IgD-negative memory B cell (primary cell): ENCODE data around the gene C12orf50. TPM values are rescaled to one million over a fixed set of nuclear protein-coding genes. Genes with fewer than 3 reads are reported as not detected.
"Not testable (repeated sequence)": the region's sequence is repeated elsewhere in the genome, so short reads cannot be mapped to it uniquely, and the experiment has no call there.

Source experiments
- H3K27ac Mint-ChIP-seq, 3 donors: one replicate each; pipeline ENCODE4 v1.8.0; 2020 to 2022; ENCODE audit warnings: mild to moderate bottlenecking in 3 of 3, mixed read lengths in 3 of 3, moderate library complexity in 1 of 3
- H3K27me3 Mint-ChIP-seq: one replicate; pipeline ENCODE4 v1.8.0; 2021; ENCODE audit warnings: mixed read lengths
- H3K36me3 Mint-ChIP-seq: one replicate; pipeline ENCODE4 v1.8.0; 2020; ENCODE audit warnings: mild to moderate bottlenecking, mixed read lengths
- H3K4me1 Mint-ChIP-seq, 3 donors: one replicate each; pipeline ENCODE4 v1.8.0; 2020 to 2022; ENCODE audit warnings: mixed read lengths in 3 of 3, mild to moderate bottlenecking in 1 of 3
- H3K4me3 Mint-ChIP-seq, 4 donors: one replicate each; pipeline ENCODE4 v1.8.0; 2020 to 2022; ENCODE audit warnings: mild to moderate bottlenecking in 4 of 4, mixed read lengths in 4 of 4, moderate library complexity in 3 of 4
- H3K9me3 Mint-ChIP-seq, 3 donors: one replicate each; pipeline ENCODE4 v1.8.0; 2020 to 2021; ENCODE audit warnings: mixed read lengths in 3 of 3, mild to moderate bottlenecking in 1 of 3
- polyA plus RNA-seq: library from polyadenylated mRNA; unstranded; fragments of 300-500 nt; fragmentation: Illumina TruSeq; gene quantifications from one replicate; pipeline ENCODE4 v1.2.3, GENCODE V29; 2021

Gene C12orf50
- polyA plus RNA-seq = not detected

- no peak within 1 kb of the TSS for H3K4me3 Mint-ChIP-seq
- peaks cover 0 to 6% (median 4%) of the 10 kb centered on the region in 3 donors for H3K9me3 Mint-ChIP-seq
- H3K27ac Mint-ChIP-seq = no peak within 1 kb of the TSS
- no peaks in the 10 kb centered on the region for H3K4me1 Mint-ChIP-seq
- H3K36me3 Mint-ChIP-seq = no peaks in the 10 kb centered on the region
- peaks cover 2% of the 10 kb centered on the region for H3K27me3 Mint-ChIP-seq
Observed at GRCh38 chr12:88029093-88029665, at the start of gene C12orf50. C12orf50 (minus strand) TSS chr12:88029401; CDS start chr12:88026962, 2,439 bp downstream.

- no peaks in the 10 kb centered on the region for H3K27me3 Mint-ChIP-seq
- no peak overlapping the region for H3K4me3 Mint-ChIP-seq
- peaks cover 10% of the 10 kb centered on the region for H3K36me3 Mint-ChIP-seq
- no peak overlapping the region for H3K27ac Mint-ChIP-seq
- H3K4me1 Mint-ChIP-seq = peaks cover 12 to 21% (median 12%) of the 10 kb centered on the region in 3 donors
- H3K9me3 Mint-ChIP-seq = no peaks in the 10 kb centered on the region
Observed at GRCh38 chr12:88067301-88067700, 38.1 kb upstream of the C12orf50 start.

DNA sequence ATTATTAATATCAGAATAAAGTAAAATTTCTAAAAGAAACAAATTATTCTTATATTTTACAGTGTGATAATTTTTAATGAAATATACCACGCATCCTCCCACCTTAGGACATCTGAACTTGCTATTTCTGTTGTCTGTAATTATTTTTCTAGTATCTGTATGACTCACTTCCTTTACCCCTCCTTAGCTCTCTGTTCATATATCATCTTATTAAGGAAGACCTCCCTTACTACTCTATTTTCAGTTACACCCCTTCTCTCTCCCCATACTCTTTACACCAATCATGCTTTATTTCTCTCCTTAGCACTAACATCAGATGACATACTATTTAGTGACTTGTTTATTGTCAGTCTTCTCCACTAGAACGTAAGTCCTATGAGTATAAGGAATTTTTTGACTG lies 34.2 kb upstream of the C12orf50 start:
- H3K9me3 Mint-ChIP-seq = no peaks in the 10 kb centered on the region
- H3K27me3 Mint-ChIP-seq = no peaks in the 10 kb centered on the region
- peaks cover 8% of the 10 kb centered on the region for H3K36me3 Mint-ChIP-seq
- no peak overlapping the region for H3K4me3 Mint-ChIP-seq
- no peak overlapping the region for H3K27ac Mint-ChIP-seq
- peaks cover 13 to 22% (median 15%) of the 10 kb centered on the region in 3 donors for H3K4me1 Mint-ChIP-seq

DNA sequence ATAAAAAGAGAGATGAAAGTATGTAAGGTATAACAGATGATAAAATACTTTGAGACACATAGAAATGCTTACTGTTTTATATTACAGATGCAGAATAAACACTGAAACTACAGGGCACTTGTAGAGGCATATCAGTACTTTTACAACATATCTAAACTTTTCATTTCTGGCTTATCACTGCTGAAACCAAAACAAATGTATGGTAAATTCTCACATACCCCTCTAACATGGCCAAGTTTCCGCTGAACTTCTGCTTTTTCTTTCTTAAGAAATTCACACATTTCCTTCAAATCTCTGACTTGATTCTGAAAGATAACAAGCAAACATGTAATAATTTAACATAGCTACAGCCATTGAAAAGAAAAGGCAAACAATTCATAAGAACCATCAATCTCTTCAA lies 33.3 kb upstream of the C12orf50 start:
- no peaks in the 10 kb centered on the region for H3K9me3 Mint-ChIP-seq
- peak overlapping the region in 1 of 3 donors; percentile 43 for H3K27ac Mint-ChIP-seq
- H3K36me3 Mint-ChIP-seq = peaks cover 8% of the 10 kb centered on the region
- no peaks in the 10 kb centered on the region for H3K27me3 Mint-ChIP-seq
- H3K4me3 Mint-ChIP-seq = peak overlapping the region in 1 of 4 donors; percentile 18
- peaks cover 13 to 19% (median 15%) of the 10 kb centered on the region in 3 donors for H3K4me1 Mint-ChIP-seq

DNA sequence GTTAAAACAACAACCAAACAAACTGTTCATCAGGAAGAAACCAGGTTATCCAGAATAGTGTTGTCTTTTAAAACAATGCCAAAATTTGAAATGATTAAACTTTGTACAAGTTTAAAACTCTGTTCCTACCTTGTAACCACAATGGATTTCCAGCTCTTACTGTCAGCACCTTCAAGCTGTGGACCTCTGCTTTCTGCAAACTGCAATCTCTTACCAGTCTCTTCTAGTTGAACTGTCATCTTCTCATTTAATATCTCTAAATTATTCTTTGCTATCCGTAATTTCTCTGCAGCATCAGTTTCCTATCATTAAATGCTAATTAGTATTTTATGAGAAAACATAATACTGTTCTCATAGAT lies 29.5 kb upstream of the C12orf50 start:
- Mint-ChIP-seq H3K27me3 (no peaks in the 10 kb centered on the region), H3K9me3 (no peaks in the 10 kb centered on the region), H3K4me1 (peaks cover 13 to 16% (median 13%) of the 10 kb centered on the region in 3 donors), H3K4me3 (no peak overlapping the region), H3K27ac (peak overlapping the region in 1 of 3 donors; percentile 34), H3K36me3 (peaks cover 12% of the 10 kb centered on the region)

DNA sequence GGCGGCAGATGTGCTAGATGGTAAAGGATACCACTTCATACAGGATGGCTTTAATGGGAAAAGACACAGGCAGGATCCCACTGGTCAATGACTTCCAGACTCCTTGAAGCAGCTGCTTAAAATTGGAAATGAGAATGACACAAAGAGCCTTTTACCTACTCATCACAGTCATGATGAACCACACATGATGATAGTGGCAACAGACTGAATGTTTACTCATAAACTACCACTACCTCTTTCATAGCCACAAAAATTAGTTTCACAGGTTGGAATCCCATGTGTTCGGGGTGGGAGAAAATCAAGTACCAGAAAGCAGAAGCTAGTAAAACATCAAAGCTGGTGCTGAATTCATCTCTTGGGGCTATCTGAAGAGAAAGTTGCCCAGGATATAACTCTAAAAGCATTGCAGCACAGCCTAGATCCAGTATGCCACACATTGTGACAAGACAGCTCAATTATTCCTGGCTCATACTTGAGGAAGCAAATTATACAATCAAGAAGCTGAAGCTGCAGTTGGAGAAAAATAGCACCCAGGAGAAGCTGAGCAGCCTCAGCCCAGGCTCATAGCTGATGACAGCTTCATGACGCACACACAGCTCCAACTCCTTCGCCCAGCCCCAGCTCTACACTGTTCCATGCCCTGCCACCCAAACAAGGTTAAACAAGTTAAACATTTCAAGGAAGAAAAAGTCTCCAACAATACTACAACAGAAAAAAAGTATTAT lies 29.0 kb upstream of the C12orf50 start:
- Mint-ChIP-seq H3K9me3 (no peaks in the 10 kb centered on the region), H3K4me1 (peaks cover 8 to 12% (median 9%) of the 10 kb centered on the region in 3 donors), H3K4me3 (no peak overlapping the region), H3K27me3 (no peaks in the 10 kb centered on the region), H3K27ac (peak overlapping the region in 1 of 3 donors; percentile 34), H3K36me3 (peaks cover 10% of the 10 kb centered on the region)

DNA sequence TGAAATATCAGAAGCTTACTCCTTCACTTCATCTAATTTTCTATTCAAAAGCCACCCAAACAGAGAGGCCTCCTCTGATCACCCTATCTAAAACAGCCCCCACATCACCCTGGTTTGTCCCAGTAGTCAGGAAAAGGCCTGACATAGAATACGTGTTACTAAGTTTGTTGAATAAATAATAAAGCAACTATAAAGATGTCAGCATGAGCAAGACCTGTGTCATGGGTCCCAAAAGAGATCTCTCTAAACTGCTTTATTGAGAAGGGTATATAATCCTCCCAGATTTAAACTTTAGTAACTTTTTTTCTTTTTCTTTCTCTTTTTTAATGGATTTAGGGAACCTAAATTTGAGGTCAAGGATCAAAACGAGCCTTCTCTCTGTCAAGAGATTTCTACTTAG lies 27.4 kb upstream of the C12orf50 start:
- no peaks in the 10 kb centered on the region for H3K27me3 Mint-ChIP-seq
- H3K4me3 Mint-ChIP-seq = no peak overlapping the region
- no peaks in the 10 kb centered on the region for H3K9me3 Mint-ChIP-seq
- peaks cover 0 to 1% (median 0%) of the 10 kb centered on the region in 3 donors for H3K4me1 Mint-ChIP-seq
- H3K27ac Mint-ChIP-seq = no peak overlapping the region
- peaks cover 5% of the 10 kb centered on the region for H3K36me3 Mint-ChIP-seq

DNA sequence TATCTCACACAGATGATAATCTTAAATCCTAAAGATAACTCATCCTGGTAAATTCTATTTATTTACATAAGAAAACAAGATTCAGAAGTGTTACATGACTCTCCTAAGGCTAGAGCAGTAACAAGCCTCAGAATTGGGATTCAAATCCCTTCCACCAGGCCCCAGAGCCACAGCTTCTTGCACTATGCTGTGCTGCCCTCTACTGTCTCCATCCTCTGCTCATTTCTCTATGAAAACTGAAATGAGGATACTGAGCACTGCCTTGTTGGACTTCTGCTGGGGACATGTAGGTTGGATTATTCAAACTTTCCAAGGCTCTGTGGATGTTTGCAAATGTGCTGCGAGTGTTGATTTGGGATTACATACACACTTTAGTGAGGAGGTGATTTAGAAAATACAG lies 23.5 kb upstream of the C12orf50 start:
- H3K36me3 Mint-ChIP-seq = peaks cover 5% of the 10 kb centered on the region
- no peak overlapping the region for H3K4me3 Mint-ChIP-seq
- H3K27ac Mint-ChIP-seq = no peak overlapping the region
- no peaks in the 10 kb centered on the region for H3K27me3 Mint-ChIP-seq
- no peaks in the 10 kb centered on the region for H3K9me3 Mint-ChIP-seq
- peaks cover 0 to 1% (median 0%) of the 10 kb centered on the region in 3 donors for H3K4me1 Mint-ChIP-seq

GRCh38 chr12:88044035-88044434 lies 14.8 kb upstream of the C12orf50 start:
- H3K36me3 Mint-ChIP-seq = peaks cover 8% of the 10 kb centered on the region
- no peaks in the 10 kb centered on the region for H3K27me3 Mint-ChIP-seq
- H3K27ac Mint-ChIP-seq = no peak overlapping the region
- no peak overlapping the region for H3K4me3 Mint-ChIP-seq
- H3K9me3 Mint-ChIP-seq = no peaks in the 10 kb centered on the region
- H3K4me1 Mint-ChIP-seq = peaks cover 0 to 12% (median 8%) of the 10 kb centered on the region in 3 donors

DNA sequence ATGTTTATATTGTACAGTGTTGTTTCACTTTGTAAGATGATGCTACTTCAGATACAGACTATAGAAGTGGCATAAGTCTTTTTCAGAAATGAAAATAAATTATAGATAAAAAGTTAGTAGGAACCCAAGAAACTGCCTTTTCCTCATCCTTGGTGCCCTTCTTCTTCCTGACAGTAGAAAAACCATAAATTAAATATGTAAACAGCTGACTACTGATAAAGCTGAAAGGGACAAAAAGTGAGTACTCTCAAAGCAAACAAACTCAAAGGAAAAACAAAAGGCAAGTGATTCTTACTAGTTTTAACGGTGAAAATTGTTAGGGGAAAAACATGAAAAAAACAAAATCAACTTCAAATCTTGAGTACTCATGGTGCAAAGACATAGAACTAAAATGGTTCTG lies 8.6 kb upstream of the C12orf50 start:
- H3K27me3 Mint-ChIP-seq = no peaks in the 10 kb centered on the region
- H3K4me1 Mint-ChIP-seq = peaks cover 18 to 45% (median 40%) of the 10 kb centered on the region in 3 donors
- no peaks in the 10 kb centered on the region for H3K36me3 Mint-ChIP-seq
- H3K4me3 Mint-ChIP-seq = peak overlapping the region in 1 of 4 donors; percentile 99
- H3K9me3 Mint-ChIP-seq = no peaks in the 10 kb centered on the region
- H3K27ac Mint-ChIP-seq = no peak overlapping the region

DNA sequence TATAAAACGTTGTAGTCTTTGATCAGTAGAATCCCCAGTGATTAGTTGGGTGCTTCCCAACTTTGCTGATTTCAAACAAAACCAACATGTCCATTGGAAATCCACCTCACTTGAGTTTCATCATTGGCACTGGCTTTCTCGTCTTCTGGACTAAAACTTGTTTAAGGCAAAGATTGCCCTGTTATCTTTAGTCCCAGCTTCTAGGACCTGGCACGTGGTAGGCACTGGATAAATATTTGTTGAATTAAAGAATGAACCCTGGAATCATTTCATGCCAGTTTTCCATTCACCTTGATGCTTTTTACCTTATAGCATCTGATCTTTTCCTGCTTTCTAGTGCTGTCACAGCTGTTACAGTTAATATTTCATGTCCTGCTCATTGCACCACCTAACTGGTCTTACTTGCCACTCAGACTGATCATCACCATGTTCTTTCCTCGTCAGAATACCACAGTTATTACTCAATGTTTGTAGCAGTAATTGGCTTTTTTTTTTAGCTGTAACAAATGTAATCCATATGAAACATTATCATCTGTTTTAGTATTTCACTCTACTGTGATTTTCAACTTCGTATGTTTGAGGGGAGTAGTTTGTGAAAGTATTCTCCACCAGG lies 7.3 kb upstream of the C12orf50 start:
- peaks cover 0 to 5% (median 4%) of the 10 kb centered on the region in 3 donors for H3K9me3 Mint-ChIP-seq
- H3K27ac Mint-ChIP-seq = peak overlapping the region in 2 of 3 donors; percentile 84 to 92
- no peaks in the 10 kb centered on the region for H3K27me3 Mint-ChIP-seq
- H3K4me1 Mint-ChIP-seq = peaks cover 18 to 45% (median 40%) of the 10 kb centered on the region in 3 donors
- H3K36me3 Mint-ChIP-seq = no peaks in the 10 kb centered on the region
- H3K4me3 Mint-ChIP-seq = peak overlapping the region; percentile 96 to 99 (median 98)

DNA sequence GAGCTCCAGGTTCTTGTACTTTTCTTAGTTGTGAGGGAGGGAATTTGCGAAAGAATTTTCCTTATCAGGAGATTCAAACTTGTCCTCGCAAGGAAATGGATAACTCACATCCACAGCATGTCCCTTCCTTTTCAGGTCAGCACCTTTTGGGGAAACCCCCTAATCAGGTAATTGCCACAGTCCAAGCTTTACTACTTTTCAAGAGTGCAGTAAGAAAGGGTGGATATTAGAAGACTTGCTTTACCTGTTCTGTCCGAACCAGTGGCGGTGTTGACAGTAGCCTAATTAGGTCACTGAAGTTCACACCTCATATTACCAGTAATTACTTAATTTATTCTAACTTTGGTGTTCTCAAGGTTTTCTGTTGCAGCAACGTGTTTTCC lies 6.7 kb upstream of the C12orf50 start:
- Mint-ChIP-seq H3K27ac (peak overlapping the region in 2 of 3 donors; percentile 84 to 92), H3K9me3 (peaks cover 0 to 6% (median 4%) of the 10 kb centered on the region in 3 donors), H3K27me3 (no peaks in the 10 kb centered on the region), H3K36me3 (no peaks in the 10 kb centered on the region), H3K4me1 (peaks cover 18 to 45% (median 38%) of the 10 kb centered on the region in 3 donors), H3K4me3 (peak overlapping the region; percentile 96 to 99 (median 98))

- H3K9me3 Mint-ChIP-seq = peaks cover 0 to 6% (median 4%) of the 10 kb centered on the region in 3 donors
- peak overlapping the region; percentile 96 to 99 (median 98) for H3K4me3 Mint-ChIP-seq
- H3K4me1 Mint-ChIP-seq = peaks cover 18 to 45% (median 35%) of the 10 kb centered on the region in 3 donors
- peak overlapping the region; percentile 84 to 97 (median 92) for H3K27ac Mint-ChIP-seq
- no peaks in the 10 kb centered on the region for H3K27me3 Mint-ChIP-seq
- H3K36me3 Mint-ChIP-seq = no peaks in the 10 kb centered on the region
Observed at GRCh38 chr12:88035271-88035906, 6.2 kb upstream of the C12orf50 start.

- H3K4me1 Mint-ChIP-seq = peaks cover 5 to 13% (median 7%) of the 10 kb centered on the region in 3 donors
- H3K27ac Mint-ChIP-seq, H3K27me3 Mint-ChIP-seq, H3K36me3 Mint-ChIP-seq, H3K9me3 Mint-ChIP-seq, H3K4me3 Mint-ChIP-seq: not testable (repeated sequence)
Observed at GRCh38 chr12:88031161-88031560, 2.0 kb upstream of the C12orf50 start.

DNA sequence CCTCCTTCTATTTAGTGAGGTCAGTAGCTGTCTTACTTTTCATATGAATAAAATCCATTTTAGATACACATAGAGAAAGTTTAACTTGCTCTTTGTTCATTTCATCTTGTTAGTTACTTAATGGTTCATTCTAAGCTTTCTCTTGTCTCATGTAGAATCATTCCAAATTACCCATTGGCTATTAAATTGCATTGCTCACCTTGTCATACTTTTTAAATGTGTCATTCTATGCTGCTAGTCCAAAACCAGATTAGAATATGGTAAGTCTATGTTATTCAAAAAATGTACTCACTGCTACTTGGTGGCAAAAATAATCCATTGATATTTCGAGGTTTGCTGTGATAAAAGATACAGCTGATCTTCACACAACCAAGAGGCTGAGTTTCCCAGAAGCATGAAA lies 3.0 kb downstream of the C12orf50 start:
- Mint-ChIP-seq H3K27ac (no peak overlapping the region), H3K9me3 (no peaks in the 10 kb centered on the region), H3K4me1 (no peaks in the 10 kb centered on the region), H3K27me3 (peaks cover 2% of the 10 kb centered on the region), H3K4me3 (no peak overlapping the region), H3K36me3 (no peaks in the 10 kb centered on the region)
